ENCODE data around the gene GNAZ.

GNAZ gene

DNA sequence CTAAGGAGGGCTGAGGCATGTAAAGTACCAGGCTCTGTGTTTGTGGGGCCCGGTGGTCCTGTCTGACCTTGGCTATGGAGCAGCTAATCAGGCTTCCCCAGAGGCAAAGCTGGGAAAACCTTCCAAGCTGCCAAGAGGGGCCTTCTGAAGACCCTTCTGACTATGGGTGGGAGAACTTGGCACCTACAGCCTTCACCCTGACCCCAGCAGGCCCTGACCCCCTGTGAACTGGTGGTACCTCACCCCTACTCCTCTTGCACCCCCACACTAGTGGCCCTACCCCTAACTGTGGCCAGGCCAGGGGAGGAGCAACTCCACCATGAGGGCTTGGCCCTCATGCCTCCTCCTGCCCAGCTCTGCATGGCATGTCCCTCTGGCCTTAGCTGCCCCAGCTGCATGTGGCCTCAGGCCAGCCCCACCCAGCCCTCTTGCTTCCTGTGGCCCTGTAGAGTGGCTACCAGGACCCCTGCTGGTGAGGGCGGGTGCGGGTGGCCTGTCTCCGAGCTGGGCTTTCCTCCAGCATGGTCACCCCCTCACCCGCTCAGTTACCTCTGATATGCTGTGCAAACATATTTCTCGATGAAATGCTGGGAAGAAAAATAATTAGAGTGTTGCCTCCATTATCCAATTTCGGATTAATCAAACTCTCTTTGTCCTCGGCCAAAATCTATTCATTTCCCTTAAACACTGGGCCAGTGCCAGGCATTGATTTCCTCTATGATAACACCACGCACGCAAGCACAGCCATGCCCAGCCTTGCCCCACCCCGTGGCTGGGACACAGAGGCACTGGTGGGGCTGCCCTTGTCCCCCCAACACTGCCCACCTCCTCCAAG is 7.5 kb downstream of the GNAZ start:
- DNase-seq (ENCODE audit: low read depth) = no peak

- DNase-seq (ENCODE audit: low read depth) = no peak
Measured at GRCh38 chr22:23078462-23078787, 8.1 kb downstream of the GNAZ start.

DNA sequence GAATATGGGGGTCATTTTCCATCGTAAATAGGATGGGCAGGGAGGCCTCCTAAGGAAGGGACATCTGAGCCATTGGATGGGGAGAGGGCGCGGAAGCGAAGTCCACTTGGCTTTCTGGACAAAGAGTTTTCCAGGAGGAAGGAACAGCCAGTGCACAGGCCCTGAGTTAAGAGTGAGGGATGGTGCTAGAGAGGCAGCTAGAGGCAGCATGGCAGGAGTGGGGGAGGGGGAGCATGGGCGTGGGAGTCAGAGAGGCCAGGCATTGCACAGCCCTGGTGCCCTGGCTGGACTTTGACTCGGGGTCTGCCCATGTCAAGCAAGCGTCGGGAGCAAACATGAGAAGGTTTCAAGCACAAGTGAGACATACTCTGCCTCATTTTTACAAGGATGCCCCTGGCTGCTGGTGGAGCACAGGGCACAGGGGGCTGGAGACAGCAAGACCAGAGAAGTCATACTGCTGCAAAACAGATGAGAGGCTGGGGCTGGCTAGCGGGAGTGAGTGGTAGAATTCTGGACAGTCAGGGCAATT is 9.0 kb downstream of the GNAZ start:
- DNase-seq (ENCODE audit: low read depth) = no peak

- DNase-seq (ENCODE audit: low read depth) = no peak
Measured at GRCh38 chr22:23079814-23080521, 9.6 kb downstream of the GNAZ start.

- DNase-seq (ENCODE audit: low read depth) = no peak
Measured at GRCh38 chr22:23080613-23081290, 10.4 kb downstream of the GNAZ start.

GRCh38 chr22:23082534-23083314 is 12.4 kb downstream of the GNAZ start:
- DNase-seq (ENCODE audit: low read depth) = no peak

- no peak for DNase-seq (ENCODE audit: low read depth)
Measured at GRCh38 chr22:23083315-23084021, 13.1 kb downstream of the GNAZ start.

GRCh38 chr22:23084453-23085350 is 14.4 kb downstream of the GNAZ start:
- no peak for DNase-seq (ENCODE audit: low read depth)

- DNase-seq (ENCODE audit: low read depth) = no peak
Measured at GRCh38 chr22:23085351-23085671, 15.0 kb downstream of the GNAZ start.

DNA sequence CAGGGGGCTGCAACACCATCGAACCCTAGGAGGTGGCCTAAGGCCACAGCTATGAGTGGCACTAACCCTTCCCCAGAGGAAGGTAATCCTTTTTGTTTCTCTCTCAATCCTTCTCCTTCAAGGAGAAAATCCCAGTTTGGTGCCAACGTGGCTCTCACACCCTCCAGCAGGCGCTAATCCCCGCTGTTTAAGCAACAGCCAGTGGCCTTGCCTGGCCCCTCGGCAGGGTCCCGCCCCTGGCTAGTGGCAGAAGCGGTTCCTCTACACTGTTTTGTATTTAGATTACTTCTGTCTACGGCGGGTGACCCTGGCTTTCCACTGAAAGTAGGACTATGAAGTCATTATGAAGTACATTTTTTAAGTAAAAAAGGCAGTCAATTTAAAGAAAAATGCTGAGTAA is 15.5 kb downstream of the GNAZ start:
- DNase-seq (ENCODE audit: low read depth) = no peak

DNA sequence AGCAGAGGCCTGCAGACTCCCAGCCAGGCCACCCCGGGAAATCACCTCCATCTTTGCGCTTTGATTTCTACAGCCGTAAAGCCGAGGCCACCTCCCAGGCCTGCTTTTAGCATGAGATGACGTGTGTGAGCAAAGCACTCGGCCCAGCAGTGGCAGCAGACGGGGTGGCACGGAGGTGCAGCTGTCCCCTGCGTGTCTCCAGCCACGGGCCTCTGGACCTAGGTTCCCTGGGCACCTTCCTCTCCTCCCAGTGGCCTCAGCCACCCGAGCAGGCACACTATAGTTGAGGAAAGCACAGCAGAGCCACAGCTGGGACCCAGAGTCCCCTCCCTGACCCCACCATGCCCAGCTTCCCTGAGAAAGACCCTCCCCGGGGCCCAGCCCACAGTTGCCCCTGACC is 15.9 kb downstream of the GNAZ start:
- DNase-seq (ENCODE audit: low read depth) = no peak

DNA sequence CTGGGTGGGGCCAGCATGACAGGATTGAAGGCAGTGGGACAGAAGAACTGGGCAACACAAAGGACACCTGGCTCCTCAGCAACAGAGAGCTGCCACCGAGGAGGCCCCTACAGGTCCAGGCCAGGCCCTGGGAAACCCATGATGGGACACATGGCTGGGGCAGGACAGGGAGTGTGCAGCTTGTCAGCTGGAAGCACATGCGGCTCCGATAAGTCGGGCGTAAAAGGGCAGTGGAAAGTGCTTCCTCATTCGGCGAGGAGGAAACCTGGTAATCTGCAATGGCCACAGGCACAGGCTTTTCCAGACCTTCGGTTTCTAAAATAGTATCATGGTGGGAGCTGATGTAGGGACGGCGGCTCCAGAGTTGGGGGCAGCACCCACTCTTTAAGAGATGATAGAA is 16.5 kb downstream of the GNAZ start:
- no peak for DNase-seq (ENCODE audit: low read depth)

DNA sequence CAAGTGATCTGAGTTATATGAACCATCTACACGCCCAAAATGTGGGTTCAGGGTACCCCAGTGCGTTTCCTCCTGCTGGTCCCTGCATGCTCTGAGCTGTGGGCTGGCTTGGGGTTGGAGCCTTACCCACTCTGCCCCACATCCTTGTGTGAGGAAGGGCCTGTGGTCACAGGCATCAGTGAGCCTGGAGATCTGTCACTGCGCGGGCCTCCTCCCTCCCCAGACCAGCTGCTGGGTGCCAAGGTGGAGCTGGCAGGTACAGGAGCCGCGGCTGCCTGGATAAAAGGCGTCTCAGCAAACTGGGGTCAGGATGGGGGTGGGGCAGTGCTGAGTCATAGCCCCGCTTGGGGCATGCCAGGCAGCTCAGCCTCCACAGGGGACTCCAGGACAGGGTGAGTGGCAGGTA is 17.9 kb downstream of the GNAZ start:
- DNase-seq (ENCODE audit: low read depth) = no peak

- no peak for DNase-seq (ENCODE audit: low read depth)
Measured at GRCh38 chr22:23089010-23089409, 18.7 kb downstream of the GNAZ start.

GRCh38 chr22:23089633-23090456 is 19.5 kb downstream of the GNAZ start:
- DNase-seq (ENCODE audit: low read depth) = no peak

GRCh38 chr22:23090457-23090835 is 20.1 kb downstream of the GNAZ start:
- no peak for DNase-seq (ENCODE audit: low read depth)

DNA sequence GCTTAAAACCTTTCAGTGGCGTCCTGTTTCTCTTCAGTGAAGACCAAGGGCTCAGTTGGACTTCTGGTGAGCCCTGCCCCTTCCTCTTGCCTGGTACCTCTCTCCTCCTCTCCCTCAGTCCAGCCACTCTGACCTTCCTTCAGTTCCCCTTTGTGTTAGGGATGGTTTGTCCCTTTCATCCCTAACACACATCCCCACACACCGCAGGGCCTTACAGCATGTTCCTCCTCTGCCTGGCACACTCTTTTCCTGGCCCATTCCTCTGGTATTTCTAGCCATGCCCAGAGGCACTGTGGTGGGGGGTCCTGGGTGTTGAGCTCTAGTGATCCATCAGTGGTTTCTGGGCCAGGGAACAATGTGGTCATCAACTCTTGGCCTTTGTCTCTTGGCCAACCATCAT is 21.4 kb downstream of the GNAZ start:
- DNase-seq (ENCODE audit: low read depth) = no peak

- no peak for DNase-seq (ENCODE audit: low read depth)
Measured at GRCh38 chr22:23092217-23092955, 22.1 kb downstream of the GNAZ start.

Measured in stimulated activated CD8-positive, alpha-beta memory T cell treated with anti-CD3 and anti-CD28 coated beads, Interleukin-12 subunit alpha, Interleukin-12 subunit beta, amount 100 ng/mL, for 1 hour (primary cell).